Erythroblast (primary cell): ENCODE data around the gene CSAD.

Experiments used
- GATA1 ChIP-seq: IDR thresholded peaks from 2 replicates; pipeline ENCODE4 v1.6.1; 2011; ENCODE audit warnings: low read depth, mild to moderate bottlenecking, control low read depth, low read length, moderate library complexity
- POLR2A ChIP-seq: IDR thresholded peaks from 2 replicates; pipeline ENCODE4 v1.6.1; 2011; ENCODE audit warnings: mild to moderate bottlenecking, low read length

DNA sequence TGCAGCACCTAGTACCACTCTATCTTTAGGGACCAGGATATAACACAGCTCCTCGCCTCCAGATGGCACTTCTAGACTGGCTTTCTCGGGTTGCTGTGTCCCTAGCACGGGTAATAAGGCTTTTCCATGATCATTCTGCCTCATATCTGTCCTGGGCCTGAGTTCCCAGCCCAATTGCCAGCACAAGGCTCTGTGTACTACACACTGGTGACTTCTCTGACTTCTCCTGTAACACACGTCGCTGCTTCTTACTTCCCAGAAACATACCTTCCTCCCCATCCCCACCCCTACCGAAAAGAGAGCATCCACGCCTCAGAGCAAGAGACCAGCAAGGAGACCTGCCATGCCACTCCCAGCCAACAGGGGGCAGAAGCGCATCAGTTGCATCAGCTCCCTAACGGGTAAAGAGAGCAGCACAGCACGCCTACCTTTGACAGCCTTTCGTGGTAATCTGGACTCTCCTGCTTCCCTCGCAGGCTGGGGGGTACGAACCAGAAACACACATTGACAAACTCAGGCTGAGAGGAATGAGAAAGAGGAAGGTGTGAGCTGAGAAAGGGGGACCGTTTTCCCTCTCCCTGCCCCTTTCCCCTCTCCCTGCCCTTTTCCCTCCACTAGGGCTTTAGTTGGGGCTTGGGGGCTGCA, 21.4 kb downstream of the CSAD start:
- TF ChIP-seq POLR2A (no peak), GATA1 (no peak)
